ENCODE measurements around the gene EDIL3. TPM values are rescaled to one million over a fixed set of nuclear protein-coding genes. Genes with fewer than 3 reads are reported as not detected.
A peak's percentile ranks its signal among the peaks of the same experiment; 100 is the strongest.

Gene EDIL3
- total and polyA plus RNA-seq, 4 donors, result 8.3 to 66.0 (median 11.0) TPM

DNA sequence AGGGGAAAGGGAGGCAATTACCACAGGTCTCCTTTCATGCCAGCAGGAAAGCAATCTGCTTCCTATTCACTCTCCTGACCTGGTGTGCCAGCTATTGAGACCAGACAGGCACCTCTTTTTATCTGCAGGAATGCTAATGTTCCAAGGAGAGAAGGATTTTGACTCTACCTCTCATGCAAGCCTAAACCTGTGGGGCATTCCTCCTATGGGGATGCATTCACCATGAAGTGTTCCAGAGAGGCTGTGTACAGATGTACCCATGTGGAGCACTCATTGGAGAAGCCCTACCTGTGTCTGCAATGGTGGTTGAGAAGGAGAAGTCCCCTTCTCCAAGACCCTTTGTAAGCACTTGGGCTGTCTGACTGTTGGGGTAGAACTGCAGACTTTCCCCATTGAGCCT lies 45.4 kb upstream of the EDIL3 start:
- ATAC-seq (ENCODE audit: insufficient read depth, low FRiP score) (no peak), DNase-seq (no peak)
- no peak overlapping the region for H3K4me3 ChIP-seq
- no peaks in the 10 kb centered on the region for H3K27me3 ChIP-seq (ENCODE audit: control insufficient read depth in 3 of 3, insufficient read depth in 3 of 3, low read length in 2 of 3)
- H3K9me3 ChIP-seq (ENCODE audit: control insufficient read depth in 4 of 4, insufficient read depth in 3 of 4, low read length in 3 of 4), result peaks cover 0 to 3% (median 0%) of the 10 kb centered on the region in 4 donors
- no peaks in the 10 kb centered on the region for H3K36me3 ChIP-seq (ENCODE audit: control insufficient read depth in 4 of 4, insufficient read depth in 4 of 4, low read length in 4 of 4)
- no peak overlapping the region for H3K27ac ChIP-seq (ENCODE audit: low read depth in 1 of 2, low read length in 1 of 2)
- H3K9ac ChIP-seq (ENCODE audit: insufficient read depth in 1 of 2, low read length in 2 of 2), result no peak overlapping the region
- TF ChIP-seq, protein P1, sequence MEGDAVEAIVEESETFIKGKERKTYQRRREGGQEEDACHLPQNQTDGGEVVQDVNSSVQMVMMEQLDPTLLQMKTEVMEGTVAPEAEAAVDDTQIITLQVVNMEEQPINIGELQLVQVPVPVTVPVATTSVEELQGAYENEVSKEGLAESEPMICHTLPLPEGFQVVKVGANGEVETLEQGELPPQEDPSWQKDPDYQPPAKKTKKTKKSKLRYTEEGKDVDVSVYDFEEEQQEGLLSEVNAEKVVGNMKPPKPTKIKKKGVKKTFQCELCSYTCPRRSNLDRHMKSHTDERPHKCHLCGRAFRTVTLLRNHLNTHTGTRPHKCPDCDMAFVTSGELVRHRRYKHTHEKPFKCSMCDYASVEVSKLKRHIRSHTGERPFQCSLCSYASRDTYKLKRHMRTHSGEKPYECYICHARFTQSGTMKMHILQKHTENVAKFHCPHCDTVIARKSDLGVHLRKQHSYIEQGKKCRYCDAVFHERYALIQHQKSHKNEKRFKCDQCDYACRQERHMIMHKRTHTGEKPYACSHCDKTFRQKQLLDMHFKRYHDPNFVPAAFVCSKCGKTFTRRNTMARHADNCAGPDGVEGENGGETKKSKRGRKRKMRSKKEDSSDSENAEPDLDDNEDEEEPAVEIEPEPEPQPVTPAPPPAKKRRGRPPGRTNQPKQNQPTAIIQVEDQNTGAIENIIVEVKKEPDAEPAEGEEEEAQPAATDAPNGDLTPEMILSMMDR (IDR thresholded peaks at IDR 0.05; ENCODE audit: control extremely low read depth, extremely low read depth), result no peak
- H3K4me1 ChIP-seq (ENCODE audit: control insufficient read depth in 5 of 5, insufficient read depth in 5 of 5, low read length in 5 of 5), result no peaks in the 10 kb centered on the region

GRCh38 chr5:84425365-84425881 lies 40.7 kb upstream of the EDIL3 start:
- Histone ChIP-seq H3K4me1 (ENCODE audit: control insufficient read depth in 5 of 5, insufficient read depth in 5 of 5, low read length in 5 of 5) (no peaks in the 10 kb centered on the region), H3K36me3 (ENCODE audit: control insufficient read depth in 4 of 4, insufficient read depth in 4 of 4, low read length in 4 of 4) (no peaks in the 10 kb centered on the region), H3K27me3 (ENCODE audit: control insufficient read depth in 3 of 3, insufficient read depth in 3 of 3, low read length in 2 of 3) (no peaks in the 10 kb centered on the region), H3K4me3 (no peak overlapping the region), H3K9me3 (ENCODE audit: control insufficient read depth in 4 of 4, insufficient read depth in 3 of 4, low read length in 3 of 4) (peaks cover 0 to 3% (median 0%) of the 10 kb centered on the region in 4 donors), H3K9ac (ENCODE audit: insufficient read depth in 1 of 2, low read length in 2 of 2) (no peak overlapping the region), H3K27ac (ENCODE audit: low read depth in 1 of 2, low read length in 1 of 2) (no peak overlapping the region)
- TF ChIP-seq, protein P1 (IDR thresholded peaks at IDR 0.05; ENCODE audit: control extremely low read depth, extremely low read depth), result no peak
- ATAC-seq (ENCODE audit: insufficient read depth, low FRiP score), result no peak
- no peak for DNase-seq
- WGBS, 2 donors, result 60 to 82% methylated on average over 1 of the region's 1 CpG

DNA sequence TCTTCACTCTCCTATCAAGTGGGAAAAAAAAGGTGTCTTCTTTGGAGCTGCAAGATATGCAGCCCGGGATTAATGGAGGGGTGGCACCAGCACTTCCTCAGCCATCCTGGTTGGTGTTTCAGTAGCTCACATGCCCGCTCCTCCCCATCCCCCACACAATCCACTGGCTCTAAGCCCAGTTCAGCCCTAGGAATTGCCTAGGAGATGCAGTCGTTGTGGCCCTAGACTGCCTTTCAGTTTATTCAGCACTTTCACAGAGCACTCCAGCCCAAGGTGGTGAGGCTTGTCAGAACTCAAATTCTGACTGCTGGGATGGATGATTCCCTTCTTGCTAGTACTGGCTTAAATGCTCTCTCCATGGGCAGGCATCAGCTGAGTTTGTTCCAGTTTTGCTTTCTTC lies 35.1 kb upstream of the EDIL3 start:
- no peaks in the 10 kb centered on the region for H3K27me3 ChIP-seq (ENCODE audit: control insufficient read depth in 3 of 3, insufficient read depth in 3 of 3, low read length in 2 of 3)
- TF ChIP-seq, protein P1 (IDR thresholded peaks at IDR 0.05; ENCODE audit: control extremely low read depth, extremely low read depth), result no peak
- no peak overlapping the region for H3K9ac ChIP-seq (ENCODE audit: insufficient read depth in 1 of 2, low read length in 2 of 2)
- no peaks in the 10 kb centered on the region for H3K4me1 ChIP-seq (ENCODE audit: control insufficient read depth in 5 of 5, insufficient read depth in 5 of 5, low read length in 5 of 5)
- no peak for ATAC-seq (ENCODE audit: insufficient read depth, low FRiP score)
- 75 to 79% methylated on average over 3 of the region's 3 CpGs for WGBS, 2 donors
- H3K9me3 ChIP-seq (ENCODE audit: control insufficient read depth in 4 of 4, insufficient read depth in 3 of 4, low read length in 3 of 4), result peaks cover 0 to 4% (median 0%) of the 10 kb centered on the region in 4 donors
- H3K4me3 ChIP-seq, result no peak overlapping the region
- peak in 1 of 3 donors; percentile 2 for DNase-seq
- no peaks in the 10 kb centered on the region for H3K36me3 ChIP-seq (ENCODE audit: control insufficient read depth in 4 of 4, insufficient read depth in 4 of 4, low read length in 4 of 4)
- H3K27ac ChIP-seq (ENCODE audit: low read depth in 1 of 2, low read length in 1 of 2), result no peak overlapping the region

Measured in lung (tissue), 12 donors.